RKO (cell line): ENCODE results near the gene ACACB.

Experiments
- DNase-seq: peaks from one replicate; pipeline ENCODE4 v3.0.0-alpha.2; 2016; ENCODE audit warnings: low spot score

The ACACB gene

DNA sequence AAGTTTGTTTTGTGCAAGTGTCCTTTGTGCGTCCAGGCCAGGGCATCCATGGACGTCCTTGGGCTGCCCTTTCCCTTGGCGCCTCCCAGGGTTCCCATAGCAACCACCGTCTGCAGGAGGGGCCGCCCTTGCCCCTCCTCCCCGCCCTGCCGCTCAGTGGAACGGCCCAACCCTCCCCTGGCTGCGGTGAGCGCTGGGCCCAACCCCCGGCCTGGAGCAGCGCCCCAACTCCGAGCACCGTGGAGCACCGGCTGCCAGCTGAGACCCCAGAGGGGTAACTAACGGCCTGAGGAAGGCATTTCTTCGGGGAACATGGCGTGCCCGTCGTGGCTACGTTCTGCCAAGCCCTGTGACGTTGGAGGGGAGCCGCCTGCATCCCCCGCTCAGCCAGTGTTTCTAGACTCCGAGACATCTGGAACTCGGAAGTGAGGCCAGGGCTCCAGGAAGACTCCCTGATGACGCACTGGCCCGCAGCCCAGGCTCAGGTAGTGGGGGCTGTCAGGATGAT lies 5.3 kb upstream of the ACACB start:
- no peak for DNase-seq

DNA sequence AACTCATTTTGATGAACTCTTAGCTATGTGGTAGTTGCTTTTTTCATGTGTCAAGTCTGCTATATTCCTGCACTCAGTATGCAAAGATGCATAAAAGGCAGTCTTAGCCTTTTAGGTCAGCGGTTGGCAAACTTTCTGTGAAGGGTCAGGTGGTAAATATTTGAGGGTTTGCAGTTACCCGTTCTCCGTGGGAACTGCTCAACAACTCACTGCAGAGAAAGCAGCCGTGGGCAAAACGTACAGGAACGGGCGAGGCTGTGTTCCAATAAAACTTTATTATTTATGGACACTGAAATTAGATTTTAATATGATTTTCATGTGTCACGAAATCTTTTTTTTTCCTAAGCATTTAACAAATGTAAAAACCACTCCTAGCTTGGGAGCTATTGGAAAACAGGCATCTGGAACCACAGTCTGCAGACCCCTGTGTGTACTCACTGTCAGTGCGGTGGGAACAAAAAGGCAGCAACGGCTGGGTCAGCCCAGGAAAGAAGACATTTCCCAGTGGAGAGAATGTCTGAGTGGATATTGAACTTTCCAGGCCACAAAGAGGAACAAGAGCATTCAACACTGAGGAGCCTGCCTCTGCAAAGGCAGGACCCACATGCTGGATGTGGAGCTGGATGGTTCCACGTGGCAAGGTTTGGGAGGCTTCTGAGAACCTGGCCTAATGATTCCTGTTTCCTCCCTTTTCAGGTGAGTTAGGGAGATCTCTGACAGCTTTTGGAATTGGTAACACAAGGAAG lies 3.5 kb upstream of the ACACB start:
- no peak for DNase-seq

DNA sequence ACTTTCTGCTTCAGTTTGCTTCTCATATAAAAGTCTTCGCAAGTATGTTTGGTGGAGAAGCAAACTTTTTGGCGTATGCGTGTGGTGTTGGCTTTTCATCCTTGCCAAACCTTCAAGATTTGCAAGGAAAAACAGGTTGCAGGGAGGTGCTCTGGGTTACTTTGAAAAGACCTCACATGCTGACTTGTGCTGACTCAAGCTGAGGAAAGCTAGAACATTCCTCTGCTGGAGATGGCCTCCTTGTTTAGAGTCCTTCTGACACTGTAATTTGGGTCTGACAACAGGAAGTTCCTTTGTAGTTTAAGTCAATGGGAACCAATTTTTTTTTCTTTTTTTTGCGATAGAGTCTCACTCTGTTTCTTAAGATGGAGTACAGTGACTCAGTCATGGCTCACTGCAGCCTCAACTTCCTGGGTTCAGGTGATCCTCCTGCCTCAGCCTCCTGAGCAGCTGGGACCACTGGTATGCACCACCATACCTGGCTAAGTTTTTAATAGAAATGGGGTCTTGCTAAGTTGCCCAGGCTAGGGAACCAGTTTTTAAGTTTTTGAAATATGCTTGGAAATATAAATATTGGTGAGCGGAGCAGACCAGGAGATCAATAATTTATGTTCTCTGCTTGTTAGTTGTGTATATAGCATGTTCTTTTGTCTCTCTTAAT lies 2.6 kb upstream of the ACACB start:
- no peak for DNase-seq

DNA sequence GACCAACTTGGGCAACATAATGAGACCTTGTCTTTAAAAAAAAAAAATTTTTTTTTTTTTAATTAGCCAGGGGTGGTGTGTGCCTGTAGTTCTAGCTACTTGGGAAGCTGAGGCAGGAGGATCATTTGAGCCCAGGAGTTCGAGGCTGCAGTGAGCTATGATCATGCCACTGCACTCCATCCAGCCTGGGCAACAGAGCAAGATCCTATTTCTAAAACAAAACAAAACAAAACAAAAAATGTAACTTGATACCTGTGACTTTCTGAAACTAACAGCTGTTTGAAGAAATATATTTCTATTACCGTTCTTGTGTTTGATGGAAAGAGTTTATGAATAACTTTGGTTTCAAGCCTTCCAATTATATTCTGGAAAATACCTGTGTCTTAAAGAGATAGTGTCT lies 1.7 kb upstream of the ACACB start:
- no peak for DNase-seq

DNA sequence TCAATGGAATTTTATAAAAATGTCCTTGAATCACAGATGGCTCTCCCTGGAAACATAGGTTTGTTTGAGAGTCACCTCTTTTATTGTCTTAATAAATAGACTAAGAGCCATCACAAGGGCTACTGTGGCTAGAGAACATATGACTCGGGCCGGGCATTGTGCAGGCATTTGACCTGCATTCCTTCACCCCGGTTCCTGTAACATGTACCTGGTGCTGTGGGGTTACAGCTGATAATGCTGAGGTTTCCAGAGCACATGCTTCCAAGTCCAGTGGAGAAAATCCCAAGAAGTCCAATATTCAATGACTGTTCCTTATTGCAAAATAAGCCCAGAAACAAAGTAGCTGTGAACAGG lies 1.0 kb upstream of the ACACB start:
- DNase-seq: no peak

DNA sequence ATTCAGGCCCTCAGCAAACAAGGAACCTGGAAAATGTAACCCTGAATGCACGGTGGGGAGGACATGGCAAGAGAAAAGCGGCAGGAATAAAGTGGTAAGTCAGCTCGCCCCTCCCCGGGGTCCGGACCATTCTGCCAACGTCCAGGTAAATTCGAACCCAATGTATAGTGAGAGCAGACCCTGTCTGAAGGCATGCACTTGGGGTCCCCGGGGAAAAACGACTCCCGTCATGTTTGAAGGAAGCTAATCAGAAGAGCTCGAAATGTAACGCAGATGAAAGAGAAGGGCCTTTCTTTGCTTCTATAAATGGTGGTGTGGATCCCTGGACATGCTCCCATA lies 193 bp downstream of the ACACB start:
- DNase-seq: no peak

DNA sequence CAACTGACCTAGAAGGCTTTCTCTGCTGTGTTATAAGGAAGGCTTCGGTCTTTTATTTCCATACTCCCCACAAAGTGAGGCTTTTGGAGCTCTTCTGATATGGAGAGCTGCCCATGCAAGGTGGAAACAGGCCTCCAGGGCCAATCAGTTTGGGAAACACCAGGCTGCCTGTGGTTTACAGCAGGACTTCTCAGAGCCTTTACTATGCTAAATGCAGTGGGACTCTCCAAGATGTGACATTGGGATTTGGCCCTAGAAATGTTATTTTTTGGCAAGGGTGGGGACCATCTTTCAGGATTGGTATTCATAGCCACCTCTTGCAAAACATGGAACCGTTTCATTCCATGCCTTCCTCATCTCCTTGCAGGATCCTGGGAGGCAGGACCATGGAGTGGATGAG lies 3.7 kb downstream of the ACACB start:
- DNase-seq: no peak

DNA sequence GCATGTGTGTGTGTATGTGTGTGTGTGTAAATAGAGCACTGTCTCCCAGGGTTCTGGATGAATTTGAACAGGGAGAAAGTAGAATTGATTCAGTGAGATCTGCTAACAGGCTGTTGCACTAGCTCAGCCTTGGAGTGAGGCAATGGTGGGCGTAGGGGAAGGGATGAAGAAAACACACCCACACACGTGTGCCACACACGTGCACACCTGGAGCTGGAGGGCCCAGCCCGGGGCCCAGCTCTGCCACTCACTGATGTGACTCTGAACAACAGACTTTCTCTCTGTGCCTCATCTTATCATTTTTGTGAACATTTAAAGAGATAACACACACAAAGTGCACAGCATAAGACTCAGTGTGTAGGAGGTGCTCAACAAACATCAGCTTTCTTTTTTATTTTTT lies 4.2 kb downstream of the ACACB start:
- DNase-seq: no peak

DNA sequence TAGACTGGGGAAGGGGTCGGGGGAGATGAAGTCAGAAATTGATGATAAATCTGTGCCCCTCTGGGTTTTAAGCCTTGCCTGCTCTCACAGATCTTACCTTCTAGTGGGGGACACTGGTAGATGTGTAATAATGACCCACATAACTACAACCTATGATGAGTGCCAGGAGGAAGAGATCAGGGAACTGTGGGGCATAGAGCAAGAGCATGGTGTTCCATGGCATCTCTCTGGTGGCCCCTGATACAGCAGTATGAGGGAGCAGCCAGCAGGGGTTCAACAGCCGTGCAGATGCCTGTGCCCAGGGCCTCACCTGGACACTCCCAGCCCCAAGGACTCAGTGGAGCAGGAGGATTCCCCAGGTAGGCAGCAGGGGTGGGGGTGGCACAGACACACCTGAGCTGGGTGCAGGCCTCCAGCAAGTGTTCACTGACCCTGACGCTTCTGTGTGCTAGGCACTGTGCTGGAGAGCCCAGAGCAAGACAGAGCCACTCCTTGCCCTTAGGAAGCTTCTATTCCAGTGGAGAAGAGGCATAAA lies 5.0 kb downstream of the ACACB start:
- DNase-seq: no peak

DNA sequence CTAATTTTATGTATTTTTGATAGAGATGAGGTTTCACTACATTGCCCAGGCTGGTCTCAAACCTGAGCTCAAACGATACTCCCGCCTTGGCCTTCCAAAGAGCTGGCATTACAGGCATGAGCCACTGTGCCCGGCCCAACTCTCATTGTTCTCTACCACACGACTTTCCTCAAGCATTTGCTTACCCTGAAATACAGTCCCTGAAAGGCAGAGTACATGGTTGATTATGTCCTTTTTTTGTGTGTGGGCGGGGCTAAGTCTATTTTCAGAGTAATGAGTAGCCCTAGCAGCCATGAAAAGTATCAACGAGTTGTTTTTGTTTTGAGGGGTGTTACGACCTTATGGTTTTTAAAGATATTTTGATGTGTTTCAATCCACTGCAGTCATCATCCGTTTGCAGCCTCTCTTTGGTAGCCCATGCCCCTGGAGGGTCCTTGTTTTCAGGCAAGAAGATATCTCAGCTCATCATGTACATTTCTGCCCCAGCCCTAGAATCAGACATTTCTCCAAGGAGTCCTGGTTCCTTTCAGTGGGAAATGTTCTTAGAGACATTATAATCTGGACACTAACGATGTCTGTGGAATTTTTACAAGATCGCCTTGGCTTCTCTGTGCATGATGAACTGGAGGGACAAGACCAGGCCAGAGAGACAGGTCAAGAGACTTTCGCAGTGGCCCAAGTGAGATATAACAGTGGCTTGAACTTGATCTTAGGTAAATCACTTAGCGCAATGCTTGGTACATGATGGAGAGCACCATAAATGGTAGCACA lies 8.7 kb downstream of the ACACB start:
- DNase-seq: no peak

DNA sequence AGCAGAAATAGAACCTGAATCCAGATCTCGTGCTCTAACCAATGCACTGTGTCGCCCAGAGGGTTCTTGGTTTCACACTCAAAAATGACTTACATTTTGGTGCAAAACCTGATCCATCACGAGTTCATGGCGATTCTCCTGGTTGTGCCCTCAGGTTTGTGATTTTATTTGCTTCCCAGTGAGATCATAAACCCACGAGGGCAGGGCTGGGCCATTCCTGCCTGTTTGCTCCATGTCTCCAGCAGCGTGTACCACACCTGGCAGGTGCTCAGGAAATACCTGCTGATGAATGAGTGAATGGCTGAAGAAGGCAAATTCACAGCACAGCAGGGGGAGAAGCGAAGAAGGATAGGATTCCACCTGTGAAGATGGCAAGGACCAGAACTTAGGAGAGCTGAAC lies 9.4 kb downstream of the ACACB start:
- DNase-seq: no peak

DNA sequence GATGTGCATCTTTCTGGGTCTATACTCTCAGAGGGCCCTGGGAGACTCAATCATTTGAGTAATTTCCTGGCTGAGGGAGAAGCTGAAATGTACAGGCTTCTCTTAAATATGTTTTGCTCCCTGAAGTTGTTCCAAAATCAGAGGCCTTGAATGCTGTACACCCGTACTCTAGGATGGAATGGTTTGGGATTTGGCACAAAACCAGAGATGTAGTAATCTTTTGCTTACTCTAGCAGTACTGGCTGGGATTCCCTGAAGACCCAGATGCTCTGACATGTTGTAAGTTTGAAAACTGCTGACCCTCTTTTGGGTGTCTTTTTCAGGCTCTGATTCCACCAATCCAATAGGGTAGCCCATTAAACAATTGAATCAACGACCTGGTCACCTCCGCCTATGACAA lies 10.4 kb downstream of the ACACB start:
- DNase-seq: no peak

DNA sequence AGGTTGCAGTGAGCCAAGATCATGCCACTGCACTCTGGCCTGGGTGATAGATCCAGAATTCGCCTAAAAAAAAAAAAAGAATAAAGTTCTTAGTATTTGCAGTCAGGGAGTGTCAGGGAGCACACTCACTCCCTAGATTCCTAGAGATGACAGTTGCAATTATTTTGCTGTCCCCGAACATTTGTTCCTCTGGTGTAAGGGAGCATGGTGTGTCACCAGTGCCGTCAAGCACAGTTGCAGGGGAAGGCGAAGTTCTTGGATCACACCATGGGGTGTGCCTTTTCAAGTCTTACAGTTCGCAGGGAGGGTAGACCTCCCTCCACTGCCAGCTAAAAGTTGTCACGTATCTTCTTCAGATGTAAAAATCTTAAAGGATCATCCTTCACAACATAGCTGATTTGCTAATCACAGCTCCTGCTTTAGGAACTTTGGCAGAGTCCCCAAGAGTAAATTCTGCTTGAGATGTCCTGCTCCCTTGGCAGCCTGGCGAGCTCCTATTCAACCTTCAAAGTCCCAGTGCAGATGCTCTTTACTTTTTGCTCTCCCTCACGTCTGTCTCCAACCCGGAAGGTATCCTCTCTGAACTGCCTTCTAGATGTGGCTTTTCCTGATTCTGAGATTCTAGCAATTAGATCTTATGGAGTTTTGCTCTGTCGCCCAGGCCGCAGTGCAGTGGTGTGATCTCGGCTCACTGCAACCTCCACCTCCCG lies 11.3 kb downstream of the ACACB start:
- DNase-seq: no peak

DNA sequence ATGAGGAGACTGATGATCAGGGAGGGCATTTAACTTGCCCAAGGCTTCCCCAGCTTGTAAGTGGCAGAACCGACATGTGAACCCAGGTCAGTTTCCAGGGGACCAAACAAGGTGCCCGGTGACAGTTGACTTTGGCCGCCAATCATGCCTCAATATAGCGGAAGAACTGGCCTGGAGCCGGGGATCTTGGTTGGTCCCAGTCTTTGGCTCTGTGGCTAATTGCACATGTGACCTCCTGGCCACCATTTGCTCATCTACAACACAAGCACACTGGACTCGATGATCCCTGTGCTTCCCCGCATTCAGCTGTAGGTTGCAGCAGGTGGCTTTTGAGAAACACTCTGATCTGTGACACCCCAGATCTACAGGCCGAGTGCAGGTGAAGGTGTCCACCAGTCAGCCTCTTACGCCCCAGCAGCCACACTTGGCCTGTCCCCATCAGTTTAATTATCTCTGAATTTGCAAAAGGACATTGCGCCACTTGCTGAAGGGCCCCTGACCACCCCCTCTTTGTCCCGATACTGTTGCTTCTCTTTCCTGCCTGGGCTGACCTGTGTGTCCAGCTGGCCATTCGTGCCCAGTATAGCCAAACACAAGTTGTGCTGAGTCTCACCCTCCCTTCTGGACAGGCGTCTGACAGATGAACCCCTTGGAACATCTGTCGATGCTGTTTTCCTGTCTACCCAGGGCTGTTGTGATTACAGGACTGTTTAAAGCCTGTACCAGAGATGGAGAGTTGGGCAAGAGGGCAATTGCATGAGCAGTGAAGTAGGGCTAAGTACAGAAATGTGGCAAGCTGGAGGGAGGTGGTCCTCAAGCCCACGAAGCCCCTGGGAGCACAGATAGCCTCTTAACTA lies 14.1 kb downstream of the ACACB start:
- no peak for DNase-seq

DNA sequence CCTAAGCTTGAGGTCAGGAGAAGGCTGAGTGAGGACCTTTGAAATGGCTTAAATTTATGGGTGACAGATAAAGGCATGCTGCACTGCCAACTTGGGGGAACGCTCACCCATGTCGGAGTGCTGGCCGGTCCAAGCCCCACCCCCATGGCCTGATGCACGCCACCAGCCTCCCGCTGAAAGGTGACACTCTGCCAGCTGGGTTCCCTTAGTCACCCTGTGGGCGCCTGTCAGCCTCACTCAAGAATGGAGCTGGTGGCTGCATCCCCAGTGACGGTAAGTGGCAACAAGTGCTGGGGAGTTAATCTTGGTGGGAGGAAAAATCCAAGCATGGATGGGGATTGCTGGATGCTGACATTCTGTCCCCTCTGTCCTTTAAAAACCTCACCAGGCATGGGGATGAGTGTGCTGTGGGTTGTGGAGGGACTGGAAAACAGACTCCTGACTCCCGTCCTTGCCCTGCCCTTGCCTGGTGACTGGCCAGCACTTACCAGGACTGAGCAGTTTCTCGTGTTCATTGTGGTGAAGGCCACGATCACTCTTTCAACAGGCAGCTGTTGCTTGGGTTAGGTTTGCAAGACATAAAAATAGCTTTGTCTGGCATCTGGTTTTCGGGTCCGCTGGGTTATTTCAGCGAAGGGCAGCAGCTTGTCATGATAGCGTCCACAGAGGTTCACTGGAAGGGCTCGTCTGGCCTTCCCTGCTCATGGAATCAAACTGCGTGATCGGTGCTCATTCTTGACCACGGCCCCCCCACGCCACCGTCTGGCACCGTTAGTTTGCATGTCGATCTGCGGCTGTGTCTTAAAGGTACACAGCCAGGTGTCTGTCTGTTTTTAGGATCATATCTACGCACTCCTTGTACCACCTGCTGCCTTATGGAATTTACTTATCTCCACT lies 15.0 kb downstream of the ACACB start:
- DNase-seq: peak; percentile 24

DNA sequence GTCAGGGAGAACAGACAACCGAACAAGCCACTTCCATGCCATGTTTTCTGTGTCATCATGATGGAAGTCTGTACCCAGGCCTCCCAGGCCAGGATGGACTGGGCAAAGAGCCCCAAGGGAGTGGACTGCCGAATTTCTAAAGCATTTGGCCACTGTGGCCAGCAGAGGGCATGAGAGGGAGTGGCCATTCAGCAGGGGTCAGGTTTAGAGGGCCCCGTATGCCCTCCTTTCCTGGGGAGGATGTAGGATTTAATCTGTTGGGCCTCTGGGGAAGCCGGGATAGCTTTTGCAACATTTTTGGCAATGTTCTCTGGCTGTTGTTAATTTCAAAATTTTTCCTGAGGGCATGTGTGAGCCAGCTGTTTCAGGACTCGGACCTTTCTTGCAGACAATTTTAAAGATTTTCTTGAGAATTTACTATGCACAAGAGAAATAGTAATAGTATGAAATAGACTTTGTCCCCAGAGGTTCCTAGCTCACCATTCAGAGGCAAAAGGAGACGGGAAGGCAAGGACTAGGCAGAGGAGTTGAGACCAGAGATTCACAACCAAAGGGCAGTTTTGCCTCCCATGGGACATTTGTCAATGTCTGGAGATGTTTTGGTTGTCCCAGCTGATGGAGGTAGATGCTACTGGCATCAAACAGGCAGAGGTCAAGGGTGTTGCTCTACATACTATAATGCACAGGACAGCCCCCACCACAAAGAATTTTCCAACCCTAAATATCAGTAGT lies 18.0 kb downstream of the ACACB start:
- peak; percentile 32 for DNase-seq

DNA sequence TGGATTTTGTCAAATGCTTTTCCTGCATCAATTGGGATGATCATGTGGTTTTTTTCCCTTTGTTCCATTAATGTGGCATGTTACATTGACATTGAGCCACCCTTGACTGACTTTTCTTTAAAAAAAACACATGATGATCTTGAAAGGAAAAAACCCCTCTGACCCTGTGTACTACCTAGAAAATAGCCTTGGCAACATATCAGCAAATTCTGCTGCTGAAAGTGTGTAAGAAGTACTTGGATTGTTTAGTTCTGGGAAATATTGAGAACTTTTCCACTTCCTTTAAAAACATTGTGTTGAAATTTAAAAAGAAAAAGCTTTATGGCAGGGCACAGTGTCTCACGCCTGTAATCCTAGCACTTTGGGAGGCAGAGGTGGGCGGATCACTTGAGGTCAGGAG lies 20.7 kb downstream of the ACACB start:
- no peak for DNase-seq

DNA sequence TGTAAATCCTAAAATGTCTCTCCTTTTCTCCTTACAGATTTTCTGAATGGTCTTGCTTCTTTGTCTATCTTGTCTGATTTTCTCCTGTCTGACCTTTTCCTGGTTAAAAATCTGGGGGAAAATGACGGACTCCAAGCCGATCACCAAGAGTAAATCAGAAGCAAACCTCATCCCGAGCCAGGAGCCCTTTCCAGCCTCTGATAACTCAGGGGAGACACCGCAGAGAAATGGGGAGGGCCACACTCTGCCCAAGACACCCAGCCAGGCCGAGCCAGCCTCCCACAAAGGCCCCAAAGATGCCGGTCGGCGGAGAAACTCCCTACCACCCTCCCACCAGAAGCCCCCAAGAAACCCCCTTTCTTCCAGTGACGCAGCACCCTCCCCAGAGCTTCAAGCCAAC lies 23.0 kb downstream of the ACACB start:
- DNase-seq: no peak

DNA sequence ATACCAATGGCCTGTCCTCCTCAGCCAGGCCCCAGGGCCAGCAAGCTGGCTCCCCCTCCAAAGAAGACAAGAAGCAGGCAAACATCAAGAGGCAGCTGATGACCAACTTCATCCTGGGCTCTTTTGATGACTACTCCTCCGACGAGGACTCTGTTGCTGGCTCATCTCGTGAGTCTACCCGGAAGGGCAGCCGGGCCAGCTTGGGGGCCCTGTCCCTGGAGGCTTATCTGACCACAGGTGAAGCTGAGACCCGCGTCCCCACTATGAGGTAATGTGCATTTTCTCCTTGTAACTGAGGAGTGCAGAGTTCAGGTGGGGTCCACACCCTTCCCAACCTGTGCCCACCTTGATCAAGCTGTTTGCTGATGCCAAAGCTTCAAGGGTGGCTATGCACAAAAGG lies 23.4 kb downstream of the ACACB start:
- no peak for DNase-seq

DNA sequence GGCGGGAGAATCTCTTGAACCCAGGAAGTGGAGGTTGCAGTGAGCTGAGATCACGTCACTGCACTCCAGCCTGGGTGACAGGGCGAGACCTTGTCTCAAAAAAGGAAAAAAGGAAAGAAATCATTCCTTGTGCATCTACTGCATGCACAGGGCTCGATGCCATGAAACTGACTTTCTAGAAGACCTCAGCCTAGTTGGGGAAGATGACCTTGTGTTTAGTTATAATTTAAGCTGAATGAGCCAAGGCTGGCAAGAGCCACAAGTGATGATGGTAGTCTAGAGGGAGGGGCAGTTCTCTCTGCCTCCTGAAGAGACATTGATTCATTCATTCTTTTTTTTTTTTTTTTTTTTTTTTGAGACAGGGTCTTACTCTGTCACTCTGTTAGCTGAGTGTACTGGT lies 24.2 kb downstream of the ACACB start:
- DNase-seq: no peak
